ENCODE measurements around the gene MCF2L.
A peak's percentile ranks its signal among the peaks of the same experiment; 100 is the strongest.

MCF2L gene

DNA sequence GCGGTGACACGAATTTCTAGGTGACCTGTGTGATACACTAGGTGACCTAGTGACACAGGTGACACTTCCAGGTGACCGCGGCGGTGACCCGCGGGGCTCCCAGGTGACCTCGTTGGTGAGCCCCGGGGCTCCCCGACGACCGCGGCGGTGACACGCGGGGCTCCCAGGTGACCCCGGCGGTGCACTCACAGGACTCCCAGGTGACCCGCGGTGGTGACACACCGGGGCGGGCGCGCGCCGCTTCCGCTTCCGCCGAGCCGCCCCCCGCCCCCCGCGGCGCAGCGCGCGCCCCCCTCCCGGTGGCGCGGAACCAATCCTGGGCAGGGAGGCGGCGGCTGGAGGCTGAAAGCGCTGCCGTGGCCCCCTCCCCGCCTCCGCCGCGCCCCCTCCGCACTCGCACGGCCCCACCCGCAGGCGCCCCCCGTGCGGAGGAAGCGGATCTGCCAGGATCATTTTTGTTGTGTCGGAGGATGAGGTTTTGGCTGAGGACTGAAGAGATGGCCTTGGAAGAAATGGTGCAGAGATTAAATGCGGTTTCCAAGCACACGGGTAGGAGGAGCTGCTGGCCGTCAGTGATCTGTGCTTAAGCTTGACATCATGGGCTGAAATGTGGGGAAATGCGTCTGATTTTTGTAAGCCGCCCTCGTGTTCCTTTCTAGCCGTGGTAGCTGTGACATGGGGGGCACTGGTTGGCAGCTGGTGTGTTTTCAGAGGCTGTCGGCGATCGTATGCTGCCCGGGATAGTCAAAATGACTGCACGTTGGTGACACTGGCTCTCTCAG lies at the start of gene MCF2L:
MCF2L (plus strand) TSS at position 305 of the 782 bp plus-strand sequence; CDS start at position 471, 166 bp downstream.
- TF ChIP-seq CTCF (IDR thresholded peaks at IDR 0.05; ENCODE audit: borderline replicate concordance, control extremely low read depth, extremely low read depth, insufficient read depth, missing control alignments) = no peak
- peak; percentile 68 for DNase-seq (ENCODE audit: low spot score)
- in situ Hi-C loops (cut with MboI; ENCODE audit: low sequenced_read_pairs, unreplicated experiment) = no loop called here

- in situ Hi-C loops (cut with MboI; ENCODE audit: low sequenced_read_pairs, unreplicated experiment) = no loop called here
- DNase-seq (ENCODE audit: low spot score) = no peak
- TF ChIP-seq CTCF (IDR thresholded peaks at IDR 0.05; ENCODE audit: borderline replicate concordance, control extremely low read depth, extremely low read depth, insufficient read depth, missing control alignments) = no peak
Observed at GRCh38 chr13:112923962-112924361, 45.1 kb upstream of the MCF2L start.

DNA sequence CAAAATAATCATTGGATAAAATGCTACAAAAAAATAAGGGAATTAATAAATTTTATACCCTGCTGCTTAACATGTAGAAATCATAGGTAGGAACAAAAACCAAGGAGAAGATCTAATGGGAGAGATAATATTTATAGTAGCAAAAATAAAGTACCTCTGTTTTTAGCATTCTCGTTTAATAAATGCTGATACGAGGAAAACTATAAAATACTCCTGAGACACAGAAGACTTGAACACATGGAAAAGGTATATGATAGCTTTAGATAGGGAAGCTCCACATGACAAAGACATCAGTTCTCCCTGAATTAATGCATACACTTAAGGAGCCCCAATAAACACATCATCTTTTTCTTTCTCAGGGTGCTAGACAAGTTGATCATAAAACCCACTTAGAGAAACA lies 44.6 kb upstream of the MCF2L start:
- in situ Hi-C loops (cut with MboI; ENCODE audit: low sequenced_read_pairs, unreplicated experiment) = no loop called here
- DNase-seq (ENCODE audit: low spot score) = no peak
- no peak for TF ChIP-seq CTCF (IDR thresholded peaks at IDR 0.05; ENCODE audit: borderline replicate concordance, control extremely low read depth, extremely low read depth, insufficient read depth, missing control alignments)

GRCh38 chr13:112926003-112926402 lies 43.0 kb upstream of the MCF2L start:
- in situ Hi-C loops (cut with MboI; ENCODE audit: low sequenced_read_pairs, unreplicated experiment) = loop anchor here (25.0 kb wide), 1 partner anchor 461 kb away; no protein-coding TSS in a partner anchor
- no peak for TF ChIP-seq CTCF (IDR thresholded peaks at IDR 0.05; ENCODE audit: borderline replicate concordance, control extremely low read depth, extremely low read depth, insufficient read depth, missing control alignments)
- DNase-seq (ENCODE audit: low spot score) = no peak

- TF ChIP-seq CTCF (IDR thresholded peaks at IDR 0.05; ENCODE audit: borderline replicate concordance, control extremely low read depth, extremely low read depth, insufficient read depth, missing control alignments) = no peak
- DNase-seq (ENCODE audit: low spot score) = no peak
- in situ Hi-C loops (cut with MboI; ENCODE audit: low sequenced_read_pairs, unreplicated experiment) = loop anchor here (25.0 kb wide), 1 partner anchor 460 kb away; no protein-coding TSS in a partner anchor
Observed at GRCh38 chr13:112926993-112927392, 42.0 kb upstream of the MCF2L start.

DNA sequence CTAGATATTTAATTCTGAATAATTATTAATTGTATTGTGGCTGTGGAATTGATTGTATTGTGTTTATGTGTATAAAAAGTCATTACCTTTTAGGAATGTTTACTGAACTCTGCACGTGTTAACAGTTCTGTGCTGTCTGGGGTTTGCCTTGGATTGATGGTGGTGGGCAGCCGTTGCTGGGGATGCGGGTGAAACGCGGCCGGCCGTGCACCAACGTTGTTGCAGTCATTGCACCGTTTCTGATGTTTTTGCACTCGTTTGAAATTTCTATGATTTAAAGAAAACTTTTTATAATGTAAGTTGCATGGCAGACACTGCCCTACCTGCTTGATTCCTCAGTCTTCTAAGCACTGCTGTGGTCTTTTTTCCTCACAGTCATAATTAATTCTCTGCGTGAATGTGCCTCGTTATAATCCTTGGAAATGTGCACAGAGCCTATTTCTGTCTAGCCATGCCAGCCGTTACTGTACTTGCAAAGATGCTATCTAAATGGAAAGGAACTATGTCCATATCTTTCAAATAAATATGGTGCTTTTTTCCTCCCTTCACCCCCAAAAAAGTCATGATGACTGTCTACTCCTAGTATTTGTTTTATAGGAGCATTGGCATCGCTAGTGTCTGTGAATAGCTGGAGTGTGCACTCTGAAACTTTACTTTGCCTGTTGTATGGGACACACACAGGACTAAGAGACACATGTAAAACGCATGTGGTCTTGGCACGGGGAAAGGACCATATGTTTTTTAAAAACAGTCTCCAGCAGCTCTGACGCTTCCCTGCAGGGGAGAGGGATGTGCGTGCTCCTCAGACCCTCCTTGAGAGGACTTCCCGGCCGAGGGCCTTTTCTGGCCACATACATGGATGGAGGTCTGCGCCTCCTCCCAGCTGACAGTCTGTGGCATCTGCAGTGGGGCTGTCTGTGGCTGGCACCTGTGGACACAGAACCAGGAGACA lies 40.7 kb upstream of the MCF2L start:
- TF ChIP-seq CTCF (IDR thresholded peaks at IDR 0.05; ENCODE audit: borderline replicate concordance, control extremely low read depth, extremely low read depth, insufficient read depth, missing control alignments) = no peak
- in situ Hi-C loops (cut with MboI; ENCODE audit: low sequenced_read_pairs, unreplicated experiment) = loop anchor here (25.0 kb wide), 1 partner anchor 459 kb away; no protein-coding TSS in a partner anchor

More for the DNA sequence above, 40.7 kb upstream of the MCF2L start:
- no peak for DNase-seq (ENCODE audit: low spot score)
